Measurements from ENCODE around the gene POU6F1. TPM values are rescaled to one million over a fixed set of nuclear protein-coding genes. Genes with fewer than 3 reads are reported as not detected.

POU6F1 gene
- total RNA-seq, 2 experiments from 2014 or later, result 2.6 to 5.5 TPM

GRCh38 chr12:51163795-51164194 lies 54.1 kb downstream of the POU6F1 start:
- TF ChIP-seq CTCF (conservative IDR thresholded peaks at IDR 0.05; ENCODE audit: low read length), result no peak
- no peak for TF ChIP-seq EZH2phosphoT487 (IDR thresholded peaks at IDR 0.05; ENCODE audit: borderline replicate concordance, low read depth, low read length)
- Histone ChIP-seq H3K9me3 (ENCODE audit: low read length) (no peaks in the 10 kb centered on the region), H3K4me2 (ENCODE audit: low read length) (no peak overlapping the region), H3K27ac (ENCODE audit: low read depth, low read length, poor library complexity, severe bottlenecking) (no peak overlapping the region), H3K79me2 (ENCODE audit: insufficient read depth, low read depth, low read length) (peaks cover 5% of the 10 kb centered on the region; the same call in 1 of the 2 replicates), H2AFZ (ENCODE audit: low read length) (no peak overlapping the region), H3K4me3 (ENCODE audit: low read depth, low read length, poor library complexity, severe bottlenecking) (no peak overlapping the region), H3K9me2 (ENCODE audit: insufficient read depth, low read length) (no peaks in the 10 kb centered on the region), H4K20me1 (ENCODE audit: insufficient read depth, low read length) (no peaks in the 10 kb centered on the region; the same call in 1 of the 2 replicates), H3K4me1 (ENCODE audit: insufficient read depth, low read length, poor library complexity, severe bottlenecking) (no peaks in the 10 kb centered on the region), H3K36me3 (ENCODE audit: insufficient read depth, low read length) (peaks cover 4% of the 10 kb centered on the region; the same call in 1 of the 2 replicates)
- intact Hi-C loops (cut with micrococcal nuclease; ENCODE audit: unreplicated experiment), result no loop called here
- CTCF ChIA-PET (ENCODE audit: unreplicated experiment), result no interaction called here
- DNase-seq (ENCODE audit: low spot score), result no peak
- POLR2A ChIA-PET, result interaction anchor here (0.6 to 1.1 kb wide), 2 partner anchors 25 to 35 kb away, joined by 3 to 5 read pairs; no protein-coding TSS in a partner anchor
- BruUV-seq (replicated peaks), result no TSS peak

- Histone ChIP-seq H3K9me2 (ENCODE audit: insufficient read depth, low read length) (no peaks in the 10 kb centered on the region), H3K9me3 (ENCODE audit: low read length) (no peaks in the 10 kb centered on the region), H3K36me3 (ENCODE audit: insufficient read depth, low read length) (no peaks in the 10 kb centered on the region), H3K4me3 (ENCODE audit: low read depth, low read length, poor library complexity, severe bottlenecking) (no peak overlapping the region), H3K4me2 (ENCODE audit: low read length) (no peak overlapping the region), H2AFZ (ENCODE audit: low read length) (no peak overlapping the region), H3K79me2 (ENCODE audit: insufficient read depth, low read depth, low read length) (peaks cover 5% of the 10 kb centered on the region; the same call in 1 of the 2 replicates), H3K27ac (ENCODE audit: low read depth, low read length, poor library complexity, severe bottlenecking) (no peak overlapping the region), H3K4me1 (ENCODE audit: insufficient read depth, low read length, poor library complexity, severe bottlenecking) (no peaks in the 10 kb centered on the region), H4K20me1 (ENCODE audit: insufficient read depth, low read length) (no peaks in the 10 kb centered on the region; the same call in 1 of the 2 replicates)
- ChIA-PET POLR2A (no interaction called here), CTCF (ENCODE audit: unreplicated experiment) (no interaction called here)
- no peak for TF ChIP-seq EZH2phosphoT487 (IDR thresholded peaks at IDR 0.05; ENCODE audit: borderline replicate concordance, low read depth, low read length)
- no peak for TF ChIP-seq CTCF (conservative IDR thresholded peaks at IDR 0.05; ENCODE audit: low read length)
- DNase-seq (ENCODE audit: low spot score), result no peak
- no TSS peak for BruUV-seq (replicated peaks)
- intact Hi-C loops (cut with micrococcal nuclease; ENCODE audit: unreplicated experiment), result no loop called here
These were observed 55.6 kb downstream of the POU6F1 start for GRCh38 chr12:51162217-51162616.

- H3K36me3 ChIP-seq (ENCODE audit: insufficient read depth, low read length), result no peaks in the 10 kb centered on the region
- H3K9me2 ChIP-seq (ENCODE audit: insufficient read depth, low read length), result no peaks in the 10 kb centered on the region
- no peaks in the 10 kb centered on the region for H3K4me1 ChIP-seq (ENCODE audit: insufficient read depth, low read length, poor library complexity, severe bottlenecking)
- no peaks in the 10 kb centered on the region for H4K20me1 ChIP-seq (ENCODE audit: insufficient read depth, low read length)
- BruUV-seq (replicated peaks), result no TSS peak
- H3K27ac ChIP-seq (ENCODE audit: low read depth, low read length, poor library complexity, severe bottlenecking), result no peak overlapping the region
- intact Hi-C loops (cut with micrococcal nuclease; ENCODE audit: unreplicated experiment), result no loop called here
- H3K79me2 ChIP-seq (ENCODE audit: insufficient read depth, low read depth, low read length), result peaks cover 5% of the 10 kb centered on the region; the same call in 1 of the 2 replicates
- H2AFZ ChIP-seq (ENCODE audit: low read length), result no peak overlapping the region
- CTCF ChIA-PET (ENCODE audit: unreplicated experiment), result interaction anchor here (1.0 kb wide), 1 partner anchor 396 kb away, joined by 4 read pairs; no protein-coding TSS in a partner anchor
- POLR2A ChIA-PET, result interaction anchor here (0.7 kb wide), 1 partner anchor 147 kb away, joined by 3 read pairs; no protein-coding TSS in a partner anchor
- H3K4me3 ChIP-seq (ENCODE audit: low read depth, low read length, poor library complexity, severe bottlenecking), result no peak overlapping the region
- no peak overlapping the region for H3K4me2 ChIP-seq (ENCODE audit: low read length)
- H3K9me3 ChIP-seq (ENCODE audit: low read length), result no peaks in the 10 kb centered on the region
- no peak for TF ChIP-seq EZH2phosphoT487 (IDR thresholded peaks at IDR 0.05; ENCODE audit: borderline replicate concordance, low read depth, low read length)
- no peak for TF ChIP-seq CTCF (conservative IDR thresholded peaks at IDR 0.05; ENCODE audit: low read length)
- DNase-seq (ENCODE audit: low spot score), result no peak
These were observed 56.9 kb downstream of the POU6F1 start for GRCh38 chr12:51160814-51161459.
